Measurements from ENCODE around the gene SNX18.

The SNX18 gene

GRCh38 chr5:54541823-54542783 is 24.5 kb downstream of the SNX18 start:
- no peak for DNase-seq (ENCODE audit: low read depth)

GRCh38 chr5:54544044-54544443 is 26.5 kb downstream of the SNX18 start:
- no peak for DNase-seq (ENCODE audit: low read depth)

- no peak for DNase-seq (ENCODE audit: low read depth)
These were observed 28.2 kb downstream of the SNX18 start for GRCh38 chr5:54545796-54546195.

- no peak for DNase-seq (ENCODE audit: low read depth)
These were observed 30.2 kb downstream of the SNX18 start for GRCh38 chr5:54547711-54548250.

GRCh38 chr5:54548565-54548964 is 31.0 kb downstream of the SNX18 start:
- no peak for DNase-seq (ENCODE audit: low read depth)

- no peak for DNase-seq (ENCODE audit: low read depth)
These were observed 33.7 kb downstream of the SNX18 start for GRCh38 chr5:54551292-54551691.

- no peak for DNase-seq (ENCODE audit: low read depth)
These were observed 34.4 kb downstream of the SNX18 start for GRCh38 chr5:54551926-54552325.

GRCh38 chr5:54552446-54552845 is 34.9 kb downstream of the SNX18 start:
- no peak for DNase-seq (ENCODE audit: low read depth)

GRCh38 chr5:54553659-54554207 is 36.2 kb downstream of the SNX18 start:
- no peak for DNase-seq (ENCODE audit: low read depth)

- no peak for DNase-seq (ENCODE audit: low read depth)
These were observed 38.6 kb downstream of the SNX18 start for GRCh38 chr5:54556141-54556540.

GRCh38 chr5:54558362-54558761 is 40.8 kb downstream of the SNX18 start:
- no peak for DNase-seq (ENCODE audit: low read depth)

- DNase-seq (ENCODE audit: low read depth), result no peak
These were observed 44.1 kb downstream of the SNX18 start for GRCh38 chr5:54561651-54562050.

- DNase-seq (ENCODE audit: low read depth), result no peak
These were observed 45.7 kb downstream of the SNX18 start for GRCh38 chr5:54563083-54563761.

- no peak for DNase-seq (ENCODE audit: low read depth)
These were observed 50.4 kb downstream of the SNX18 start for GRCh38 chr5:54567996-54568395.

- no peak for DNase-seq (ENCODE audit: low read depth)
These were observed 53.4 kb downstream of the SNX18 start for GRCh38 chr5:54570916-54571315.

- no peak for DNase-seq (ENCODE audit: low read depth)
These were observed 53.9 kb downstream of the SNX18 start for GRCh38 chr5:54571462-54571861.

- DNase-seq (ENCODE audit: low read depth), result no peak
These were observed 56.4 kb downstream of the SNX18 start for GRCh38 chr5:54573812-54574489.

GRCh38 chr5:54577528-54577927 is 60.0 kb downstream of the SNX18 start:
- no peak for DNase-seq (ENCODE audit: low read depth)

GRCh38 chr5:54577937-54578653 is 60.5 kb downstream of the SNX18 start:
- no peak for DNase-seq (ENCODE audit: low read depth)

GRCh38 chr5:54579591-54580295 is 62.2 kb downstream of the SNX18 start:
- no peak for DNase-seq (ENCODE audit: low read depth)

Data from stimulated activated CD8-positive, alpha-beta memory T cell treated with anti-CD3 and anti-CD28 coated beads, Interleukin-15, amount 100 ng/mL, for 24 hours (primary cell).